A549 (cell line): ENCODE measurements around the gene TCHHL1.

Experiments used
- BHLHE40 ChIP-seq: IDR thresholded peaks from 2 replicates; pipeline ENCODE4 v1.6.1; 2012; ENCODE audit warnings: low read depth, low read length, inconsistent platforms
- CHD2 ChIP-seq: fragments of 150-350 bp; IDR thresholded peaks from 2 replicates; pipeline ENCODE4 v1.6.1; 2014; ENCODE audit warnings: low read length; ENCODE audit not compliant: partially characterized antibody
- ESRRA ChIP-seq: fragments of 150-350 bp; IDR thresholded peaks from 2 replicates; pipeline ENCODE4 v1.6.1; 2014; ENCODE audit warnings: mild to moderate bottlenecking, low read length, borderline replicate concordance
- HDAC2 ChIP-seq: fragments of 200-600 bp; sonication (generic); IDR thresholded peaks from 2 replicates; pipeline ENCODE4 v1.6.1; 2016
- NPAS2 ChIP-seq: fragments of 250-450 bp; sonication (Bioruptor Pico); IDR thresholded peaks from 2 replicates; pipeline ENCODE4 v1.8.0; 2022; ENCODE audit warnings: mild to moderate bottlenecking, moderate library complexity, borderline replicate concordance
- POLR2A ChIP-seq: IDR thresholded peaks from 2 replicates; pipeline ENCODE4 v1.6.1; 2012; ENCODE audit warnings: mild to moderate bottlenecking, low read length
- POLR2AphosphoS2 ChIP-seq: conservative IDR thresholded peaks from 2 replicates; pipeline ENCODE4 v1.6.1; 2012; ENCODE audit warnings: low read length, improper control_type of control experiment, inconsistent platforms
- RCOR1 ChIP-seq: fragments of 150-350 bp; IDR thresholded peaks from 2 replicates; pipeline ENCODE4 v1.6.1; 2014; ENCODE audit warnings: antibody characterized with exemption, low read length, low read depth
- SMC3 ChIP-seq: fragments of >200 bp; sonication (Bioruptor Twin); formaldehyde crosslinking; IDR thresholded peaks from 3 replicates; pipeline ENCODE4 v1.6.1; 2018; ENCODE audit warnings: inconsistent platforms
- SREBF2 ChIP-seq: fragments of 450-650 bp; IDR thresholded peaks from 2 replicates; pipeline ENCODE4 v1.6.1; 2014; ENCODE audit warnings: mild to moderate bottlenecking, moderate library complexity
- TF ChIP-seq, protein P1 (sequence below): fragments of >200 bp; sonication (Bioruptor Twin); formaldehyde crosslinking; IDR thresholded peaks from 3 replicates; pipeline ENCODE4 v1.5.1; 2016
- TF ChIP-seq, protein P2 (sequence below): fragments of 250-450 bp; sonication (Bioruptor Pico); IDR thresholded peaks from 2 replicates; pipeline ENCODE4 v1.5.0; 2021; ENCODE audit warnings: mild to moderate bottlenecking, moderate library complexity, borderline replicate concordance
- TF ChIP-seq, protein P3 (sequence below): IDR thresholded peaks from 2 replicates; pipeline ENCODE4 v1.6.1; 2012; ENCODE audit warnings: low read depth, borderline replicate concordance

DNA sequence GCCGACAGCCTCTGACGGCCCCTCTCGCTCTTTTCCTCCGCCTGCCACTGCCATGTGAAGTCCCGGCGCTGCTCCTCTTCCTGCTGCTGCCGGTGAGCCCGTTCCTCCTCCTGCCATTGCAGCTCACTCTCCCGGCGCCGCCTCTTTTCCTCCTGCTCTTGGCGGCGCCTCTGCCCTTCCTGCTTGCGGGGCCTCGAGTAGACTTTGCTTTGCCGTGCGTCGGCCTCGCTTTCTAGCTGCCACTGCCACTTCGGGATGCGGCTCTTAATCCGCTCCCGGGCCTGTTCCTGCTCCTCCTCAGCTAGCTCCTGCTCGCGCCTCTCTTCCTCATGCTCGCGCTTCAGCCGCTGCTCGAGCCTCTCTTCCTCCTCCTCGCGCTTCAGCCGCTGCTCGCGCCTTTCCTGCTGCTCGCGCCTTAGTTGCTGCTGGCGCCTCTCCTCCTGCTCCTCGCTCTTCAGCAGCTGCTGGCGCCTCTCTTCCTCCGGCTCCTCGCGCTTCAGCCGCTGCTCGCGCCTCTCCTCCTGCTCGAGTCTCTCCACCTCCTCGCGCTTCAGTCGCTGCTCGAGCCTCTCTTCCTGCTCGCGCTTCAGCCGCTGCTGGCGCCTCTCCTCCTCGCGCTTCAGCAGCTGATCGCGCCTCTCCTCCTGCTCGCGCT, 22.1 kb upstream of the TCHHL1 start:
- TF ChIP-seq, protein P1, sequence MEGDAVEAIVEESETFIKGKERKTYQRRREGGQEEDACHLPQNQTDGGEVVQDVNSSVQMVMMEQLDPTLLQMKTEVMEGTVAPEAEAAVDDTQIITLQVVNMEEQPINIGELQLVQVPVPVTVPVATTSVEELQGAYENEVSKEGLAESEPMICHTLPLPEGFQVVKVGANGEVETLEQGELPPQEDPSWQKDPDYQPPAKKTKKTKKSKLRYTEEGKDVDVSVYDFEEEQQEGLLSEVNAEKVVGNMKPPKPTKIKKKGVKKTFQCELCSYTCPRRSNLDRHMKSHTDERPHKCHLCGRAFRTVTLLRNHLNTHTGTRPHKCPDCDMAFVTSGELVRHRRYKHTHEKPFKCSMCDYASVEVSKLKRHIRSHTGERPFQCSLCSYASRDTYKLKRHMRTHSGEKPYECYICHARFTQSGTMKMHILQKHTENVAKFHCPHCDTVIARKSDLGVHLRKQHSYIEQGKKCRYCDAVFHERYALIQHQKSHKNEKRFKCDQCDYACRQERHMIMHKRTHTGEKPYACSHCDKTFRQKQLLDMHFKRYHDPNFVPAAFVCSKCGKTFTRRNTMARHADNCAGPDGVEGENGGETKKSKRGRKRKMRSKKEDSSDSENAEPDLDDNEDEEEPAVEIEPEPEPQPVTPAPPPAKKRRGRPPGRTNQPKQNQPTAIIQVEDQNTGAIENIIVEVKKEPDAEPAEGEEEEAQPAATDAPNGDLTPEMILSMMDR: no peak
- TF ChIP-seq CHD2 (no peak), RCOR1 (no peak), POLR2A (no peak), ESRRA (no peak), SMC3 (no peak), HDAC2 (0 out of 2 replicates have a peak, but pooled peaks have one; percentile 26), SREBF2 (no peak), BHLHE40 (no peak), NPAS2 (CRISPR knock-in tag) (no peak), POLR2AphosphoS2 (no peak)
- TF ChIP-seq, protein P2, sequence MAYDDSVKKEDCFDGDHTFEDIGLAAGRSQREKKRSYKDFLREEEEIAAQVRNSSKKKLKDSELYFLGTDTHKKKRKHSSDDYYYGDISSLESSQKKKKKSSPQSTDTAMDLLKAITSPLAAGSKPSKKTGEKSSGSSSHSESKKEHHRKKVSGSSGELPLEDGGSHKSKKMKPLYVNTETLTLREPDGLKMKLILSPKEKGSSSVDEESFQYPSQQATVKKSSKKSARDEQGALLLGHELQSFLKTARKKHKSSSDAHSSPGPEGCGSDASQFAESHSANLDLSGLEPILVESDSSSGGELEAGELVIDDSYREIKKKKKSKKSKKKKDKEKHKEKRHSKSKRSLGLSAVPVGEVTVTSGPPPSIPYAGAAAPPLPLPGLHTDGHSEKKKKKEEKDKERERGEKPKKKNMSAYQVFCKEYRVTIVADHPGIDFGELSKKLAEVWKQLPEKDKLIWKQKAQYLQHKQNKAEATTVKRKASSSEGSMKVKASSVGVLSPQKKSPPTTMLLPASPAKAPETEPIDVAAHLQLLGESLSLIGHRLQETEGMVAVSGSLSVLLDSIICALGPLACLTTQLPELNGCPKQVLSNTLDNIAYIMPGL (CRISPR knock-in tag): no peak
- TF ChIP-seq, protein P3, sequence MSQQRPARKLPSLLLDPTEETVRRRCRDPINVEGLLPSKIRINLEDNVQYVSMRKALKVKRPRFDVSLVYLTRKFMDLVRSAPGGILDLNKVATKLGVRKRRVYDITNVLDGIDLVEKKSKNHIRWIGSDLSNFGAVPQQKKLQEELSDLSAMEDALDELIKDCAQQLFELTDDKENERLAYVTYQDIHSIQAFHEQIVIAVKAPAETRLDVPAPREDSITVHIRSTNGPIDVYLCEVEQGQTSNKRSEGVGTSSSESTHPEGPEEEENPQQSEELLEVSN: peak; percentile 84
